GM12878 (cell line): Measurements from ENCODE around the gene TRIM71. TPM values are rescaled to one million over a fixed set of nuclear protein-coding genes. Genes with fewer than 3 reads are reported as not detected.
A peak's percentile ranks its signal among the peaks of the same experiment; 100 is the strongest.

Source experiments
- ATAC-seq: fragments of 200-7000 bp; cut with Tn5 transposase; 3 replicates; pipeline ENCODE4 v1.9.1; 2020; ENCODE audit warnings: mild to moderate bottlenecking, moderate library complexity
- BruUV-seq: library from RNA; stranded (reverse); fragments of 400-500 nt; replicated peaks from 2 replicates; lab custom pipeline; 2021; lab: Mats Ljungman, UMichigan
- CTCF ChIA-PET: fragments of 300-600 bp; sonication (Branson Sonifier 250); formaldehyde crosslinking; extraction: SDS; loops from one replicate; lab custom pipeline; 2021; ENCODE audit warnings: inconsistent platforms; lab: Yijun Ruan, JAX
- POLR2A ChIA-PET: fragments of 350-600 bp; formaldehyde crosslinking; extraction: SDS; loops from one replicate; lab custom pipeline; 2021; ENCODE audit warnings: inconsistent platforms; lab: Charles Lee
- RAD21 ChIA-PET: fragments of 300-600 bp; sonication (Branson Sonifier 250); formaldehyde crosslinking; loops from one replicate; lab custom pipeline; 2023; ENCODE audit warnings: antibody characterized with exemption; ENCODE audit not compliant: unreplicated experiment; lab: Charles Lee
- SMC1A ChIA-PET: fragments of 300-600 bp; sonication (Branson Sonifier 250); formaldehyde crosslinking; loops from one replicate; lab custom pipeline; 2023; ENCODE audit not compliant: unreplicated experiment, uncharacterized antibody; lab: Charles Lee
- DNase-seq: peaks from one replicate; pipeline ENCODE4 v3.0.0-alpha.2; 2011; ENCODE audit warnings: low read depth, low spot score
- FAIRE-seq: peaks from 3 replicates; lab custom pipeline; 2011; peaks lifted over from hg19 to GRCh38; lab: Jason Lieb, UNC
- H2AFZ ChIP-seq: 2 replicates; pipeline ENCODE4 v1.6.0; 2011; ENCODE audit warnings: low read depth, low read length, control low read depth; ENCODE audit not compliant: control insufficient read depth
- H3K27ac ChIP-seq: 2 replicates; pipeline ENCODE4 v1.5.1; 2011; ENCODE audit warnings: control low read depth; ENCODE audit not compliant: control insufficient read depth, insufficient read depth
- H3K27me3 ChIP-seq, 2 experiments: replicated peaks in 1 of 2; 2 replicates each; pipeline versions ENCODE4 v1.6.0 to v1.6.1; 2011; ENCODE audit warnings: low read length in 1 of 2; ENCODE audit not compliant: control insufficient read depth in 2 of 2, insufficient read depth in 2 of 2
- H3K36me3 ChIP-seq, 2 experiments: 2 replicates each; pipeline ENCODE4 v1.5.1; 2011; ENCODE audit warnings: low read length in 1 of 2; ENCODE audit not compliant: control insufficient read depth in 2 of 2, insufficient read depth in 2 of 2
- H3K4me1 ChIP-seq: 2 replicates; pipeline ENCODE4 v1.6.1; 2011; ENCODE audit warnings: mild to moderate bottlenecking, low read length, moderate library complexity, mixed read lengths; ENCODE audit not compliant: control insufficient read depth, insufficient read depth
- H3K4me2 ChIP-seq: 2 replicates; pipeline ENCODE4 v1.6.0; 2011; ENCODE audit warnings: control low read depth; ENCODE audit not compliant: control insufficient read depth, insufficient read depth
- H3K4me3 ChIP-seq: fragments of 200-600 bp; sonication (generic); 2 replicates; pipeline ENCODE4 v1.5.1; 2016
- H3K79me2 ChIP-seq: 2 replicates; pipeline ENCODE4 v1.6.0; 2011; ENCODE audit warnings: low read length; ENCODE audit not compliant: control insufficient read depth, insufficient read depth
- H3K9ac ChIP-seq: 2 replicates; pipeline ENCODE4 v1.8.0; 2011; ENCODE audit warnings: low read length, control low read depth, mixed read lengths; ENCODE audit not compliant: control insufficient read depth, insufficient read depth
- H3K9me3 ChIP-seq: replicated peaks from 3 replicates; pipeline ENCODE4 v1.5.1; 2011; ENCODE audit warnings: mild to moderate bottlenecking, low read length; ENCODE audit not compliant: control insufficient read depth, insufficient read depth
- H4K20me1 ChIP-seq: 2 replicates; pipeline ENCODE4 v1.6.0; 2011; ENCODE audit not compliant: control insufficient read depth, insufficient read depth
- DPF2 ChIP-seq: fragments of 450-650 bp; IDR thresholded peaks from 2 replicates; pipeline ENCODE4 v1.6.1; 2017; ENCODE audit warnings: mild to moderate bottlenecking
- EP300 ChIP-seq, 2 experiments: fragments of 150-350 bp in 1 of 2; IDR thresholded peaks; 2 replicates each; pipeline ENCODE4 v1.6.1; 2011 to 2012; ENCODE audit warnings: low read depth in 2 of 2, low read length in 2 of 2, borderline replicate concordance in 1 of 2, improper control_type of control experiment in 1 of 2, inconsistent platforms in 1 of 2; ENCODE audit not compliant: control insufficient read depth in 1 of 2
- ETV6 ChIP-seq, 2 experiments: fragments of 450-650 bp in 1 of 2; IDR thresholded peaks in 1 of 2; conservative IDR thresholded peaks in 1 of 2; 2 replicates each; pipeline ENCODE4 v1.6.1; 2014; ENCODE audit warnings: antibody characterized with exemption in 1 of 2, borderline replicate concordance in 1 of 2, low read depth in 1 of 2, mild to moderate bottlenecking in 1 of 2, moderate library complexity in 1 of 2
- HDAC6 ChIP-seq: fragments of 200-600 bp; sonication (generic); IDR thresholded peaks from one replicate; pipeline ENCODE4 v1.8.0; 2017; ENCODE audit warnings: antibody characterized with exemption; ENCODE audit not compliant: unreplicated experiment
- KDM1A ChIP-seq: fragments of 200-600 bp; sonication (generic); IDR thresholded peaks from 2 replicates; pipeline ENCODE4 v1.6.1; 2016; ENCODE audit warnings: borderline replicate concordance
- NR2F1 ChIP-seq: fragments of 450-650 bp; conservative IDR thresholded peaks from 2 replicates; pipeline ENCODE4 v1.6.1; 2017; ENCODE audit warnings: mild to moderate bottlenecking
- SRF ChIP-seq, 2 experiments: IDR thresholded peaks; 2 replicates each; pipeline ENCODE4 v1.6.1; 2011; ENCODE audit warnings: low read depth in 2 of 2, low read length in 2 of 2, mild to moderate bottlenecking in 1 of 2, moderate library complexity in 1 of 2
- YBX1 ChIP-seq: fragments of 450-650 bp; IDR thresholded peaks from 2 replicates; pipeline ENCODE4 v1.6.1; 2016; ENCODE audit warnings: antibody characterized with exemption
- WGBS: methylation state at CpG from one replicate; pipeline ENCODE4 v1.1.6; 2016; ENCODE audit warnings: low lambda C conversion rate; ENCODE audit not compliant: insufficient replicate concordance, insufficient coverage; ENCODE audit errors: missing lambda C conversion rate; 5-methylcytosine and 5-hydroxymethylcytosine counted together
- in situ Hi-C: fragments of 300-500 bp; cut with MboI; formaldehyde crosslinking; loops from 9 replicates; pipeline ENCODE4 v1.14.3; 2018; ENCODE audit warnings: mixed read lengths
- intact Hi-C: fragments of 100-400 bp; cut with micrococcal nuclease; formaldehyde crosslinking; loops from one replicate; pipeline ENCODE4 v1.14.2; 2022; ENCODE audit not compliant: unreplicated experiment
- polyA plus RNA-seq, 11 experiments: library from polyadenylated mRNA; depleted of rRNA in 4 of 11; unstranded in 6 of 11; stranded (reverse) in 5 of 11; fragments of >200 nt; fragmentation: Nextera tagmentation in 4 of 11; fragmentation: Illumina TruSeq in 1 of 11; extraction: Ambion mirVana in 4 of 11; extraction: Trizol in 1 of 11; gene quantifications; 1 replicate in 1 of 11; 2 replicates in 10 of 11; pipeline versions ENCODE4 v1.2.1 to v1.2.3, GENCODE V29; 2011 to 2016; ENCODE audit warnings: inconsistent platforms in 2 of 11, missing spikeins in 2 of 11, low read depth in 1 of 11
- total RNA-seq, 4 experiments: library from RNA; depleted of rRNA in 3 of 4; stranded (reverse); fragments of >200 nt in 3 of 4; fragmentation: Illumina TruSeq in 1 of 4; extraction: Trizol in 1 of 4; gene quantifications; 2 replicates each; pipeline versions ENCODE4 v1.2.1 to v1.2.3, GENCODE V29; 2013 to 2021
- TF ChIP-seq, protein P1 (sequence below): IDR thresholded peaks from 2 replicates; pipeline ENCODE4 v1.6.1; 2012; ENCODE audit warnings: low read depth, low read length, improper control_type of control experiment
- TF ChIP-seq, protein P2 (sequence below): fragments of 450-650 bp; IDR thresholded peaks from 2 replicates; pipeline ENCODE4 v1.6.1; 2017; ENCODE audit warnings: mild to moderate bottlenecking, moderate library complexity
- TF ChIP-seq, protein P3 (sequence below): fragments of 450-650 bp; IDR thresholded peaks from 2 replicates; pipeline ENCODE4 v1.6.1; 2017; ENCODE audit warnings: borderline replicate concordance
- TF ChIP-seq, protein P4 (sequence below): fragments of 450-650 bp; IDR thresholded peaks from 2 replicates; pipeline ENCODE4 v1.6.1; 2016; ENCODE audit warnings: mild to moderate bottlenecking

The TRIM71 gene
- total and polyA plus RNA-seq, 10 of the 15 experiments (the other 5 are each of a cell fraction or from before 2014, with no cell fraction given) = 0.02 to 1.8 (median 0.16) TPM

DNA sequence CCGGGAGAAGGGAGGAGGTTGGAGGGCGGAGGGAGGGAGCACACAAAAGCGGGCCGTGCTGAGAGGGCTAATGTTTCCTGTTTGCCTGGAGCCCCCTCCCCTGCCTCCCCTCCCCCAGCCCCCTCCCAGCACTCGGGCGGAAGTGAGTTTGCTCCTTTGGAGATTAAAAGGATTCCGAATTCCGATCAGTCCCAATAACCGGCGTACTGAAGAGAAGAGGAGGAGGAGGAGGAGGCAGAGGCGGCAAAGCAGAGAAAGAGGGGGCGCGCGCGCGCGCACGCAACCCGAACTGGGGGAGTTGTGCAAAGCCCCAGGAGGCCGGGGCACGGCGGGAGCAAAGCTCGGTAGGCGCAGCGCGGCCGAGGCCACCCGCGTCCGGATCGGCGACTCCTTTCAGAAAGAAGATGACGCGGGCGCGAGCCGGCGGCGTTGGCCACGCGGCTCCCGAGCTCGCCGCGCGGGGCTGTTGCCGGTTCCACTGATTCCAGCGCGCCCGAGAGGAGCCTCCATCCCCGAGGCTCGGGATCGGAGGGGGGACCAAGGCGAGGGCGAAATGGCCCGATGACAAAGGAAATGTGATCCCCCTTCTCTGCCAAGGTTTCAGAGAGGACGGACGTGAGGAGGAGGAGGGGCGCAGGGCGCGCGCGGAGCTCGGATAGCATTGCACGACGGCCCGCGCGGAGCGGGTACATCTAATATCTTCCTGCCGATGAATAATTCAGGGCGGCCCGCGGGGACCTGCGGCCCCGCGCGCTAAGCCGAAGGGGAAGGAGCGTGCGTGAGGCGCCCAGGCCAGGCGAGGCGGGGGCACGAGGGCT is 1.1 kb upstream of the TRIM71 start (continued):
- TF ChIP-seq, protein P1, sequence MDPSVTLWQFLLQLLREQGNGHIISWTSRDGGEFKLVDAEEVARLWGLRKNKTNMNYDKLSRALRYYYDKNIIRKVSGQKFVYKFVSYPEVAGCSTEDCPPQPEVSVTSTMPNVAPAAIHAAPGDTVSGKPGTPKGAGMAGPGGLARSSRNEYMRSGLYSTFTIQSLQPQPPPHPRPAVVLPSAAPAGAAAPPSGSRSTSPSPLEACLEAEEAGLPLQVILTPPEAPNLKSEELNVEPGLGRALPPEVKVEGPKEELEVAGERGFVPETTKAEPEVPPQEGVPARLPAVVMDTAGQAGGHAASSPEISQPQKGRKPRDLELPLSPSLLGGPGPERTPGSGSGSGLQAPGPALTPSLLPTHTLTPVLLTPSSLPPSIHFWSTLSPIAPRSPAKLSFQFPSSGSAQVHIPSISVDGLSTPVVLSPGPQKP = no peak
- TF ChIP-seq NR2F1 (0 out of 2 replicates have a peak, but pooled peaks have one; percentile 13), YBX1 (no peak), KDM1A (no peak), DPF2 (0 out of 2 replicates have a peak, but pooled peaks have one; percentile 19), SRF (IDR thresholded peaks at IDR 0.05; ENCODE audit: low read depth in 2 of 2, low read length in 2 of 2) (no peak), HDAC6 (peak; percentile 96)

DNA sequence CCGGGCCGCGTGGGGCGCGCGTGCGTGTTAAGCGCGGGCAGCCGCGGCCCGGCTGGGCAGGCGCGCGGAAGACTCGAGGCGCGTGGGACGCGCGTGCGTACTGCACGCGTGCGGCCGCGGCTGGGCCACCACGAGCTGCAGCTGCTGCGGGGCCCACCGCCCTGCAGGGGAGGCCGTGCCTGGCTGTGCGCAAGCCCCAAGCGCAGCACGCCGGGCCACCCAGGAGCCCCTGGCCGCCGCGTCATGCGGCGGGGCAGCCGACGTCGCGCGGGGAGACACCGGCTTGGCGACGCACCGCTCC is 590 bp upstream of the TRIM71 start:
- H3K27me3 ChIP-seq = peaks cover 16 to 19% of the 10 kb centered on the region in 2 experiments
- H3K9ac ChIP-seq = no peak overlapping the region
- no peaks in the 10 kb centered on the region for H3K4me1 ChIP-seq
- in situ Hi-C loops (no loop called here), intact Hi-C loops (loop anchor here (10.0 kb wide), 1 partner anchor 88 kb away; no protein-coding TSS in a partner anchor)
- SMC1A ChIA-PET = no interaction called here
- ATAC-seq = peak; percentile 29
- FAIRE-seq = no peak
- no peak overlapping the region for H3K4me2 ChIP-seq
- no peaks in the 10 kb centered on the region for H3K79me2 ChIP-seq
- POLR2A ChIA-PET = no interaction called here
- no TSS peak for BruUV-seq
- H2AFZ ChIP-seq = no peak overlapping the region
- H3K9me3 ChIP-seq = no peaks in the 10 kb centered on the region
- DNase-seq = no peak
- RAD21 ChIA-PET = no interaction called here
- no peaks in the 10 kb centered on the region; a peak in 1 of 4 replicates for H3K36me3 ChIP-seq
- CTCF ChIA-PET = no interaction called here
- no peak overlapping the region for H3K4me3 ChIP-seq
- WGBS = 52% methylated on average over 26 of the region's 49 CpGs
- no peak overlapping the region for H3K27ac ChIP-seq
- no peaks in the 10 kb centered on the region for H4K20me1 ChIP-seq
- no peak for TF ChIP-seq EP300 (IDR thresholded peaks at IDR 0.05; ENCODE audit: borderline replicate concordance in 1 of 2, control insufficient read depth in 1 of 2, low read depth in 2 of 2, low read length in 2 of 2)
- TF ChIP-seq, protein P2, sequence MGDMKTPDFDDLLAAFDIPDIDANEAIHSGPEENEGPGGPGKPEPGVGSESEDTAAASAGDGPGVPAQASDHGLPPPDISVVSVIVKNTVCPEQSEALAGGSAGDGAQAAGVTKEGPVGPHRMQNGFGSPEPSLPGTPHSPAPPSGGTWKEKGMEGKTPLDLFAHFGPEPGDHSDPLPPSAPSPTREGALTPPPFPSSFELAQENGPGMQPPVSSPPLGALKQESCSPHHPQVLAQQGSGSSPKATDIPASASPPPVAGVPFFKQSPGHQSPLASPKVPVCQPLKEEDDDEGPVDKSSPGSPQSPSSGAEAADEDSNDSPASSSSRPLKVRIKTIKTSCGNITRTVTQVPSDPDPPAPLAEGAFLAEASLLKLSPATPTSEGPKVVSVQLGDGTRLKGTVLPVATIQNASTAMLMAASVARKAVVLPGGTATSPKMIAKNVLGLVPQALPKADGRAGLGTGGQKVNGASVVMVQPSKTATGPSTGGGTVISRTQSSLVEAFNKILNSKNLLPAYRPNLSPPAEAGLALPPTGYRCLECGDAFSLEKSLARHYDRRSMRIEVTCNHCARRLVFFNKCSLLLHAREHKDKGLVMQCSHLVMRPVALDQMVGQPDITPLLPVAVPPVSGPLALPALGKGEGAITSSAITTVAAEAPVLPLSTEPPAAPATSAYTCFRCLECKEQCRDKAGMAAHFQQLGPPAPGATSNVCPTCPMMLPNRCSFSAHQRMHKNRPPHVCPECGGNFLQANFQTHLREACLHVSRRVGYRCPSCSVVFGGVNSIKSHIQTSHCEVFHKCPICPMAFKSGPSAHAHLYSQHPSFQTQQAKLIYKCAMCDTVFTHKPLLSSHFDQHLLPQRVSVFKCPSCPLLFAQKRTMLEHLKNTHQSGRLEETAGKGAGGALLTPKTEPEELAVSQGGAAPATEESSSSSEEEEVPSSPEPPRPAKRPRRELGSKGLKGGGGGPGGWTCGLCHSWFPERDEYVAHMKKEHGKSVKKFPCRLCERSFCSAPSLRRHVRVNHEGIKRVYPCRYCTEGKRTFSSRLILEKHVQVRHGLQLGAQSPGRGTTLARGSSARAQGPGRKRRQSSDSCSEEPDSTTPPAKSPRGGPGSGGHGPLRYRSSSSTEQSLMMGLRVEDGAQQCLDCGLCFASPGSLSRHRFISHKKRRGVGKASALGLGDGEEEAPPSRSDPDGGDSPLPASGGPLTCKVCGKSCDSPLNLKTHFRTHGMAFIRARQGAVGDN = peak; percentile 44; the same call in 1 of the 2 replicates
- no peak for TF ChIP-seq ETV6 (conservative IDR thresholded peaks at IDR 0.05 in 1 of 2, IDR thresholded peaks at IDR 0.05 in 1 of 2; ENCODE audit: borderline replicate concordance in 1 of 2, low read depth in 1 of 2)
- TF ChIP-seq, protein P3, sequence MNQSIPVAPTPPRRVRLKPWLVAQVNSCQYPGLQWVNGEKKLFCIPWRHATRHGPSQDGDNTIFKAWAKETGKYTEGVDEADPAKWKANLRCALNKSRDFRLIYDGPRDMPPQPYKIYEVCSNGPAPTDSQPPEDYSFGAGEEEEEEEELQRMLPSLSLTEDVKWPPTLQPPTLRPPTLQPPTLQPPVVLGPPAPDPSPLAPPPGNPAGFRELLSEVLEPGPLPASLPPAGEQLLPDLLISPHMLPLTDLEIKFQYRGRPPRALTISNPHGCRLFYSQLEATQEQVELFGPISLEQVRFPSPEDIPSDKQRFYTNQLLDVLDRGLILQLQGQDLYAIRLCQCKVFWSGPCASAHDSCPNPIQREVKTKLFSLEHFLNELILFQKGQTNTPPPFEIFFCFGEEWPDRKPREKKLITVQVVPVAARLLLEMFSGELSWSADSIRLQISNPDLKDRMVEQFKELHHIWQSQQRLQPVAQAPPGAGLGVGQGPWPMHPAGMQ = no peak
- TF ChIP-seq, protein P4, sequence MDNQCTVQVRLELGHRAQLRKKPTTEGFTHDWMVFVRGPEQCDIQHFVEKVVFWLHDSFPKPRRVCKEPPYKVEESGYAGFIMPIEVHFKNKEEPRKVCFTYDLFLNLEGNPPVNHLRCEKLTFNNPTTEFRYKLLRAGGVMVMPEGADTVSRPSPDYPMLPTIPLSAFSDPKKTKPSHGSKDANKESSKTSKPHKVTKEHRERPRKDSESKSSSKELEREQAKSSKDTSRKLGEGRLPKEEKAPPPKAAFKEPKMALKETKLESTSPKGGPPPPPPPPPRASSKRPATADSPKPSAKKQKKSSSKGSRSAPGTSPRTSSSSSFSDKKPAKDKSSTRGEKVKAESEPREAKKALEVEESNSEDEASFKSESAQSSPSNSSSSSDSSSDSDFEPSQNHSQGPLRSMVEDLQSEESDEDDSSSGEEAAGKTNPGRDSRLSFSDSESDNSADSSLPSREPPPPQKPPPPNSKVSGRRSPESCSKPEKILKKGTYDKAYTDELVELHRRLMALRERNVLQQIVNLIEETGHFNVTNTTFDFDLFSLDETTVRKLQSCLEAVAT = no peak
